Ectodermal cell (in vitro differentiated cells): Measurements from ENCODE around the gene MT1E.
"Not testable (repeated sequence)": the region's sequence is repeated elsewhere in the genome, so short reads cannot be mapped to it uniquely, and the experiment has no call there.

Experiments
- H3K27ac ChIP-seq: 2 replicates; pipeline ENCODE4 v1.7.0; 2013; ENCODE audit warnings: mild to moderate bottlenecking, low read depth, low read length; ENCODE audit not compliant: insufficient read depth, poor library complexity, severe bottlenecking
- H3K27me3 ChIP-seq: 2 replicates; pipeline ENCODE4 v1.7.0; 2013; ENCODE audit warnings: mild to moderate bottlenecking, low read length; ENCODE audit not compliant: insufficient read depth, control insufficient read depth, poor library complexity, severe bottlenecking
- H3K36me3 ChIP-seq: one replicate; pipeline ENCODE4 v1.7.0; 2013; ENCODE audit warnings: low read length; ENCODE audit not compliant: control insufficient read depth, insufficient read depth
- H3K4me1 ChIP-seq: one replicate; pipeline ENCODE4 v1.7.0; 2013; ENCODE audit warnings: low read length; ENCODE audit not compliant: control insufficient read depth, insufficient read depth
- H3K4me3 ChIP-seq: 2 replicates; pipeline ENCODE4 v1.7.0; 2013; ENCODE audit warnings: low read depth, low read length, control low read depth; ENCODE audit not compliant: insufficient read depth
- H3K9me3 ChIP-seq: 2 replicates; pipeline ENCODE4 v1.7.0; 2013; ENCODE audit warnings: mild to moderate bottlenecking, low read length, moderate library complexity; ENCODE audit not compliant: control insufficient read depth
- WGBS, 2 experiments: methylation state at CpG; one replicate each; pipeline ENCODE4 v1.1.7; 2013; ENCODE audit warnings: missing lambda C conversion rate in 2 of 2; 5-methylcytosine and 5-hydroxymethylcytosine counted together

MT1E gene

DNA sequence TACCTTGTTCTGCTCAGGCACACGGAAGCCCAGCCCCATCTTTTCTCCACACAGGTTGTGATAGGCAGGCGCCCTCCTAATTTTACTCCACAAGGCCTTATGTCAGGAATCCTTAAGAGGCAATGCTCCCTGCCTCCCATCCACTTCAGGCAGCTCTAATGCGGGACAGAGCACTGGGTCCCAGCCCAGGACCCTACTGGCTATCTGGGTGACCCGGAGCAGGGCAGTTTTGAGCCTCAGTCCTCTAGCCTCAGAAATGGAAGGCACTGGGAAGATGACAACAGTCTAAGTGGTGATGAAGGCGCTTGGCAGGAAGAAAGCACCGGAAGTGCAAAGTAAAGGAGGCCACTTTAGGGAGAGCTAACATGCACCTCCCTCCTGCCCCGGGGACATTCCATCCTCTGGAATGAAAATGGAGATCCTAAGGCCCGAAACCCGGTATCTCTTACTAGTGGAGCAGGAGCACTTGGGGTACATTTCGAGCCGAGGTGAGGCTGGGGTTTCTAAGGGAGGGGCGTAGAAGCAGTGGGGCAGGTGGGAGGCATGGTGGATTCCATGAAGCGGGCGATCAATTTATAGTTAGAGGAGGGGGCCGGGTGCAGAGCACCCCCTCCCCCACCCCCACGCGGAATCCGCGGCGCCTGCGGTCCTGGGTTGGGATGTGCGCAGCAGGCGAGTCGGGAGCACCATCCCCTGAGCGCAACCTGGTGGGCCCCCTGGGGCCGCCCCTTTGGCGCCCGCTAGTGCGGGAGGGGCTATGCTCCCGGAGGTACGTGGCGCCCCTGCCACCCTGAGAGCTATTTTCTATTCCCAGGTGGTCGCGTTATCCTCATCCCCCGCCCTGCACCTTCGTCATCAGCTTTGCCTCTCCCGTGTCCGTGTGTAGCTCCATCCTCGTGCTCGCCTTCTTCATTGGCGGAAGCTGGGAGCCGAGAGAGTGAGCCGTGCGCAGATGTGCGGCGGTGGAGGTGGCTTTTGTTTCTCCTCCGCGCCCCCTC is 37.1 kb downstream of the MT1E start:
- Histone ChIP-seq H3K36me3 (no peaks in the 10 kb centered on the region), H3K9me3 (no peaks in the 10 kb centered on the region), H3K27ac (no peak overlapping the region), H3K27me3 (peaks cover 100% of the 10 kb centered on the region), H3K4me1 (peaks cover 13% of the 10 kb centered on the region), H3K4me3 (peak overlapping the region; percentile 19)
- 13% methylated on average over 48 of the region's 48 CpGs for WGBS, 2 experiments

- no peak overlapping the region for H3K27ac ChIP-seq
- 100% methylated on average over 1 of the region's 1 CpG; no CpG with 5 or more reads in 1 of the 2 experiments for WGBS, 2 experiments
- H3K4me1 ChIP-seq: peaks cover 6% of the 10 kb centered on the region
- peaks cover 100% of the 10 kb centered on the region for H3K27me3 ChIP-seq
- no peak overlapping the region for H3K4me3 ChIP-seq
- no peaks in the 10 kb centered on the region for H3K9me3 ChIP-seq
- H3K36me3 ChIP-seq: no peaks in the 10 kb centered on the region
Measured at GRCh38 chr16:56664506-56664905, 38.9 kb downstream of the MT1E start.

GRCh38 chr16:56665286-56666261 is 40.0 kb downstream of the MT1E start:
- not testable (repeated sequence) for H3K9me3 ChIP-seq, H3K4me1 ChIP-seq, H3K4me3 ChIP-seq, H3K36me3 ChIP-seq, H3K27ac ChIP-seq
- H3K27me3 ChIP-seq: peaks cover 100% of the 10 kb centered on the region
- WGBS, 2 experiments: 74 to 77% methylated on average over 8 of the region's 8 CpGs

- no peak within 1 kb of the TSS for H3K4me3 ChIP-seq
- peaks cover 3% of the 10 kb centered on the region for H3K4me1 ChIP-seq
- no peaks in the 10 kb centered on the region for H3K36me3 ChIP-seq
- no peaks in the 10 kb centered on the region for H3K9me3 ChIP-seq
- H3K27me3 ChIP-seq: peaks cover 100% of the 10 kb centered on the region
- WGBS, 2 experiments: 16 to 17% methylated on average over 46 of the region's 46 CpGs
- H3K27ac ChIP-seq: no peak within 1 kb of the TSS
Measured at GRCh38 chr16:56667581-56668571, 42.3 kb downstream of the MT1E start, which contains the start of gene MT1G. TSS of gene MT1G (minus strand) at chr16:56668065. CDS start at chr16:56667993, 72 bp downstream.

DNA sequence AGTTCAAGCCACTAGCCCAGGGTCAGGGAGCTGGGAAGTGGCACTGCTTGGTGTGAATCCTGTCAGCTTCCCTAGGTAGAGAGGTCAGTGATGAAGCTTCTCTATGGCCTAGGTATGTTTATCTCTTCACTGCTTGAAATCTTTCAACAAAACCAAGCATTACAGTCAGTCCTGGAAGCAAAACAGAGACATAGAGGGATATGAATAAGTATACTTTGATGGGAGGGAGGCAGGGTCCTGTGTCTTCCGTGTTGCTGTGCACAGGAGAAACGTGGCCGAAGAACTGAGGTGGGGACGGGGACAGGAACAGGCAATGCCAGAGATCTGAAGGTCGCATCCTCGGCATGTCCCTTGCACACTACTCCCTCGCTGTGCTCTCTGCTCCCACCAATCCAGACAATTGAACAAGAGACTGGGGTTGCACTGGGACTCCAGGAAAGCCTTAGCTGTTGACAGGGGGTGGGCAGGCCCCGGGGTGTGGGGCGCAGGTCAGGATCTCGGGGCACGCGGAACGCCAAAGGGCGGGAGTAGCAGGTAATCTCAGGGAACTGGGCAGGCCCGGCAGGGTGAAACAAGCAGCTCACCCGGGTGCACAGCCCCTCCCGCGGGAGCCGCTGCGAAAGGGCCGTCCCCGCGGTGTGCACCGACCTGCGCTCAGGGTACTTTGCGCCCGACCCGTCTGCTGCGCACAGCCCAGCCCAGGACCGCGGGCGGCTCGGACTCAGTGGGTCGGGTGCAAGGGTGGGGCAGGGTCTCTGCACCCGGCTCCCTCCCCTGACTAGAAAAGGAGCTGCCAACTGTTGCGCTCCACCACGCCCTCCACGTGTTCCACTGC is 43.6 kb downstream of the MT1E start, which contains the start of gene MT1H:
Gene MT1H (plus strand): TSS at position 810 of the 835 bp plus-strand sequence. CDS start 71 bp downstream, outside the sequence.
- no peak within 1 kb of the TSS for H3K4me3 ChIP-seq
- H3K4me1 ChIP-seq: no peaks in the 10 kb centered on the region
- WGBS, 2 experiments: 24 to 25% methylated on average over 38 of the region's 38 CpGs
- no peaks in the 10 kb centered on the region for H3K36me3 ChIP-seq
- no peaks in the 10 kb centered on the region for H3K9me3 ChIP-seq
- peaks cover 100% of the 10 kb centered on the region for H3K27me3 ChIP-seq
- H3K27ac ChIP-seq: no peak within 1 kb of the TSS

- H3K4me1 ChIP-seq: no peaks in the 10 kb centered on the region
- 39% methylated on average over 19 of the region's 19 CpGs for WGBS, 2 experiments
- H3K9me3 ChIP-seq: no peaks in the 10 kb centered on the region
Measured at GRCh38 chr16:56669840-56670619, 44.4 kb downstream of the MT1E start.

DNA sequence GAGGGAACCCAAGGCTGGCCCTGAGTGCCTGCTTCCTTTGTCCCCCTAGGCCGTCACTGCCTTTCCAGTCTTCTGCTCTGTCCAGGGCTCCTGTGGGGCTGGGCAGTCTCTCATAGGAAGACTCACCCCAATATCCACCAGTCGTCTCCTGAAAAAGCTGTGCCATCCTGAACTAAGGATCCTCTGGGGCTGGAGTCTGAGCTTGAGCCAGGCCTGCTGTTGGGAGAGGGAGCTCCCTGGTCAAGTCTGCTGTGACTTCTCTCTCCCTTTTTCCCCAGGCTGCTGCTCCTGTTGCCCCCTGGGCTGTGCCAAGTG is 45.0 kb downstream of the MT1E start:
- no peaks in the 10 kb centered on the region for H3K36me3 ChIP-seq
- no peak overlapping the region for H3K4me3 ChIP-seq
- WGBS, 2 experiments: 46 to 69% methylated on average over 2 of the region's 2 CpGs
- H3K9me3 ChIP-seq: no peaks in the 10 kb centered on the region
- peaks cover 100% of the 10 kb centered on the region for H3K27me3 ChIP-seq
- no peaks in the 10 kb centered on the region for H3K4me1 ChIP-seq
- no peak overlapping the region for H3K27ac ChIP-seq

More at GRCh38 chr16:56669840-56670619, 44.4 kb downstream of the MT1E start:
- no peak overlapping the region for H3K27ac ChIP-seq
- peaks cover 100% of the 10 kb centered on the region for H3K27me3 ChIP-seq
- no peaks in the 10 kb centered on the region for H3K36me3 ChIP-seq
- H3K4me3 ChIP-seq: no peak overlapping the region

GRCh38 chr16:56671691-56672090 is 46.1 kb downstream of the MT1E start:
- 78 to 80% methylated on average over 1 of the region's 2 CpGs for WGBS, 2 experiments
- peaks cover 100% of the 10 kb centered on the region for H3K27me3 ChIP-seq
- not testable (repeated sequence) for H3K4me1 ChIP-seq, H3K4me3 ChIP-seq, H3K27ac ChIP-seq, H3K36me3 ChIP-seq, H3K9me3 ChIP-seq
